GM18858 (cell line): Measurements from ENCODE around the gene PRXL2B.

Experiments used
- ATAC-seq: cut with Tn5 transposase; IDR thresholded peaks from one replicate; pipeline ENCODE4 v1.9.1; 2021; ENCODE audit not compliant: unreplicated experiment

The PRXL2B gene

DNA sequence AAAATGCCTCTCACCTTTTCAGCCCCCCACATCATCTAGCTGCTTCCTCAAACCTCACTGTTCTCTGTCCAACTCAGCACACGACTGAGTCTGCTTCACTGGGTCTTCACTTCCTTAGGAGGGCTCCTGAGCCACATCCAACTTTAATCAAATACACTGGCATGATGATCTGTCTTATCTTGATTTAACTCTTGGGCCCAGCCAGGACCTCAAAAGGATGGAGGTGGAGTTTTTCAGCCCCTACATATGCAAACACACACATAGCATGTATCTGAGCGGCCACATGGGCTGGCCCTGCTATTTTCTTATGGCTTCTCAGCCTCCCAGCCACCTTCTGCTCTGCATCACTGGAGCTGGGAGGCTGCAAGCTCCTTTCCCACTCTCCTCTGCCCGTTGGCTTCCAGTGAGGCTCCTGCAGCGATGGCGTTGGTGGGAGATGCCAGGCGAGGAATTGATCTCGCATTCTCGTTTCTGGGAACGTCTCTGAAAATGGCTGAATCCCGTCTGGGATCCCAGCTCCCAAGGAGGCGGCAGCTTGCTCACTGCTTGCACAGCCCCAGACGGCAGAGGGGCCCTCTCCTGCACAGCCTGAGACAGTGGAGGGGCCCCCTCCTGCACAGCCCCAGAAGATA, 1.8 kb upstream of the PRXL2B start:
- ATAC-seq: no peak

GRCh38 chr1:2585318-2586092, 1.1 kb upstream of the PRXL2B start:
- no peak for ATAC-seq

DNA sequence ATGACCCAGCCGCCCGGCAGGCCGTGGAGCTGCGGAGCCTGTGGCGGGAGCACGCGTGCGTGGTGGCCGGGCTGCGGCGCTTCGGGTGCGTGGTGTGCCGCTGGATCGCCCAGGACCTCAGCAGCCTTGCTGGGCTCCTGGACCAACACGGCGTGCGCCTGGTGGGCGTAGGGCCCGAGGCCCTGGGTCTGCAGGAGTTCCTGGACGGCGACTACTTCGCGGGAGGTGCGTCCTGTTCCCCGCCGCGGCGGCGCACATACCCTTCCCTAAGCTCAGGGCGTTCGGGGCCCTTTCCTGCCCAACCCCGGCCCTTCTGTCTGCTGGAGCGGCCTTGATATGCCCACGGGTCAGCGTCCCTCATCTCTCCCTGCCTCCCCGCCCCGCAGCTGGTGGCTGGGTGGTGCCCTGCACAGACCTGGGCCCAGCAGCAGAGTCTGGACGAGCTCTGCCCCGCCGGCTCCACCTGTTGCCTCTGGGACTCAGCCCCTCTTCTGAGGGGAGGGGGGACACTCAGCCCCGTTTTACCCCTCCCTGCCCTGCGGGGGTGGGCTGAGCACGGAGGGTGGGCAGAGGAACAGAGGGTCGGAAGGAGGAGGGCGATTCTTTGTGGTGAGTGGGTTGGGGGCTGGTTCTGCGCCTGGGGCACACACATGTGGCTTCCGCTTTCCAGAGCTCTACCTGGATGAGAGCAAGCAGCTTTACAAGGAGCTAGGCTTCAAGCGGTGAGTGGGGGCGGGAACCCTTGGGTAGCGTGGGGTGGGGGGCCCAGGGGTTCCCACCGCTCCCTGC, 688 bp downstream of the PRXL2B start:
- ATAC-seq: no peak

DNA sequence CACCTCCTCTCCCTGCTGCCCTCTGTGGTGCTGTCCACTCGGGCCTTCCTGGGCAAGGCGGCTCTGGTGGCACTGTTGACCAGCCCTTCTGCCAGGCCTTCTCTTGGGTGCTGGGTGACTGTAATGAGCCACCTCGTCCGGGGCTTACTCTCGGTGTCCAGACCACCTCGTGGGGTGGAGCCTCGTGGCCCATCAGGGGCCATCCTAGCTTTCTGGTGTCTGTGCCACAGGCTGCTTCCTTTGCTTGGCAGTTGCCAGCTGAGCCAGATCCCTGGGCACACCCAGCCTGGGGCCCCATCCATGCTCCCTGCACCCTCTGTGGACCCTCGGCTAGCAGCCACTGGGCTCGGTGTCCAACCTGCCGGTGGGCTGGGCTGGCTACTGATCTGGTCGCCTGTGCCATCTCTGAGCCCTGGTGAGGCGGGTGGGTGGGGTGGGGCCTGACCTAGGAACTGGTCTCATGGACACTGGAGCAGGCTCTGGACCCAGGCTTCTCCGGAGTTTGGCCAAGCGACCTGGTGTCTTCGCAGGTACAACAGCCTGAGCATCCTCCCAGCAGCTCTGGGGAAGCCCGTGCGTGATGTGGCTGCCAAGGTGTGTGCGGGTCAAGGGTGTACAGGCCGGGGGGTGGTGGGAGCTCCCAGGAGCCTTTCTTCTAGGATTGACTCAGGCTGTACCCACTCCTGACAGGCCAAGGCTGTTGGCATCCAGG, 1.4 kb downstream of the PRXL2B start:
- no peak for ATAC-seq

- ATAC-seq: no peak
These were observed 2.3 kb downstream of the PRXL2B start for GRCh38 chr1:2588661-2589430.

GRCh38 chr1:2589431-2590232, 3.1 kb downstream of the PRXL2B start:
- no peak for ATAC-seq

DNA sequence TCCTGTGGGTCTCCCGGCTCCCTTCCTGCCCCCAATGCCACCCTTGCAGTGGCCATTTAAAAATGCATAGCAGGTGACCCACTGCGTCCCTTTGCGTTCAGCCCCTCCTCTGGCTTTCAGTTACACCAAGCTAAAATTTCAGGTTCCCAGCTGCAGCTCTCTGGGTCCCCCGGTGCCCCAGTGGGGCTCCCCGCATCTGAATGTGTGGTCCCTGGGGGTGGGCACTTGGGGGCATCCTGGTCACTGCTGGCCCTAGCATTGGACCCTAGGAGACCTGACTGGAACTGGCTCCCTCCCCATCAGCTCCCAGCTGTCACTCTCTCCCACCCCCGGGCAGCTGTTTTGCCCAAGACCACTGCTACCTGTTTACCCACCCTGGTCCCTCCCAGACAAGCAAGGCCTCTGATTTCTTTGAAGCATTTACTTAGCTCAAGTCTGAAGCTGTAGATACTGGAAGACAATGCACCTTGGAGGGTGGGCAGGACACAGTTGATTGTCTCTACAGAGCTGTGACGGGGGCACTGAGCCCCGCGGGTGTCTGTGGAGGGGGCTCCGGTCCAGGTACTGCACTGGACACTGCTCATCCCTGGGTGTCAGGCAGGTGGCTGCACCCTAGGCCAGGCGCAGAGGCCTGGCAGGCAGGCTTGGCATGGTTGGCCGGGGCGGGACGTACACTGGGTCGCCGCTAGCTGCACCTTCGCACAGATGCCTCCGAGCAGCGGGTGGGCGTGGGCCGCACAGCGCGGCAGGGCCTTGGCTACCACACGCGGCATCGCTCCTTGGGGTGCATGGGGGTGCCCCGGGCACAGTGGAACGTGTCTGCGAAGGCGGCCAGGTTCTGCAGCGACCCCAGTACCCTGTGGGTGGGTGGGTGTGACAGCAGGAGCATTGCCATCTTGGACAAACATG, 3.9 kb downstream of the PRXL2B start:
- ATAC-seq: no peak

DNA sequence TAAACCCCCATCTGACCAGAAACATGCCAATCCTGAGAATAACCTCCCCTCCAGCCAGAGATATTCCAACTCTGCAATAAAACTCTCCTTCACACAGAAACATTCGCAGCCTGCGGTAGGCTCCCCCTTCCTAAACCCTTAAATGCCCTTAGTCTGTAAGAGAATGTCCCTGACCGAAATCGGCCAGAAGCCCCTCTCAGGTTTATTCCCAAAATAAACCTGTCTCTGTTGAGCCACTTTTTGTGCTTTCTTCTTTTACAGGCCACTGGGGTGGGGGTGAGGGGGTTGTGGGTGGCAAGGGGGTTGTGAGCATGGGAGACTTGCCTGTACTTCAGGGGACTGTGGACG, 4.6 kb downstream of the PRXL2B start:
- no peak for ATAC-seq

DNA sequence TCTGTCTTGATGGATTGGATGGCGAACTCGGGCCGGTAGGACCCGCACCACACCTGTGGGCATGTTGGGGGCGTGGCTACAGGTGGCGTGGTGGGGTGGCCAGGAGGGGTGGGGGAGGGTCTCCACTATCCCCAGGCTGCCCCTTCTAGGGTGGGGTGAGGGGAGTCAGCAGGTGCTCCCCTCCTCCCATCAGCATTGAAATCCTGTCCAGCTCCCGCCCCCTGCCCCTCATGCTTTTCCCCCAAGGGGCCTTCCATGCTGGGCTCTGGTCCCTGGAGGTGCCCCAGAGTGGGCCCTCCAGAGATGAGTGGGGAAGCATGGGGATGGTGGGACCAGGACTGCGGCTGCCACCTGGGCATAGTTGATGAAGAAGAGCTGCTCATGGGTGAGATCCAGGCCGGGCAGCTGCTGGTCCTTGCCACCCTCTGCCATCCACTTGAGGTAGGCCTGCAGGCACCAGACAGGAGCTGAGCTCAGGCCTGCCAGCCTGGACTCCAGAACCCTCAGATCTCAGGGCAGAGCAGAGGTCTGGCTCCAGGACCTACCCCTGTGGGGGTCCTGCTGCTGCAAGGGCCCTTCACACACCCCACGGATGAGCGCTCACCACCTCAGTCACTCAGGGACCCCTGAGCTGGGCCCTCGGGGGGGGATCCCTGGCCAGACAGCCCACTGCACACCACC, 5.1 kb downstream of the PRXL2B start:
- ATAC-seq: no peak

- ATAC-seq: no peak
These were observed 6.1 kb downstream of the PRXL2B start for GRCh38 chr1:2592672-2593071.

DNA sequence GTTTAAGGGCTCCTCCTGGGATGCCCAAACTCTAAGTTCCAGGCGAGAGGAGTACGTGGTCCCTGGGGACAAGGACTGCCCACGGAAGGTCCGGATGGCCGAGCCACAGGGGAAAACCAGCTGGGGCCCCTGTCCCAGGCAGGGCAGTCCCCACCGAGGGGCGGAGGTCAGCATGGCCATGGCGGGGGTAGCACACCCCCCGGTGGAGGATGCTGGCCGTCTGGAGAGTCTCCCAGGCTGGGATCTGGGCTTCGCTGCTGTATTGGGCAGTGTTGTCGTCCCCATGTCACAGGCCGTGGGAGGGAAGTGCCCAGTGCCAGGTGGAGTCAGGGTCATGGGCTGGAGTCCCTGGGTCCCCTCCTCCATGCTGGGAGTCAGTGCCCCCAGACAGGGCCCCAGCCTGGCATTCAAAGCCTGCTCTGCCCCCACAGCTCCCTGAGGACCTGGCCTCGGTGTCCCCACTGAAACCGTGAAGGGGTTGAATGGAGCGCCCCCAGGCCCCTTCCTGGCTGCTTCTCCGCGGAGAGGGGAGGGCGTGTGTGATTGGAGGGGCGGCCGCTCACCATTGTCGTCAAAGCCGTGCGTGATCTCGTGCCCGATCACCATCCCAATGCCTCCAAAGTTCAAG, 6.8 kb downstream of the PRXL2B start:
- ATAC-seq: no peak

- ATAC-seq: no peak
These were observed 7.5 kb downstream of the PRXL2B start for GRCh38 chr1:2594001-2594640.

DNA sequence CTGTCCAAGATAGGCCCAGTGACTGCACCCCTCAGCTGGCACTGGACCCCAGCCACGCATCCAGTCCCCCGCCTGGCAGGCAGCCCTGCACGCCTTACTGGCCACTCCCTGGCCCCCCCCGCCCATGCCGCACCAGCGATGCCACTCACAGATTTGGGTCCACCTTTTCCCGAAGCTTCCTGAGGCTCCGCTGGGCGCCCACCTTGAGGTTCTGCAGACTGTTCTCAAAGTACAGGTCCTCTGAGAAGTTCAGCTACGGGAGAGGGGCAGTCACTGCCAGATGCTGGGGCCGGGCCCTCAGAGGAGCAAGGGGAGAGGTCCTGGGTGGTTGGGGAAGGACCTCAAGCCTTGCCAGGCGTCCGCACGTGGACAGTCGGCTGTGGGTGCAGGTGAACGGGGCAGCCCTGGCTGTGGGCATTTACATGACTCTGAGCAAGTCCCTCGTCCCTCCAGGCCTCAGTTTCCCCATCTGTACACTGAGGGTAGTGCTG, 8.1 kb downstream of the PRXL2B start:
- ATAC-seq: no peak

DNA sequence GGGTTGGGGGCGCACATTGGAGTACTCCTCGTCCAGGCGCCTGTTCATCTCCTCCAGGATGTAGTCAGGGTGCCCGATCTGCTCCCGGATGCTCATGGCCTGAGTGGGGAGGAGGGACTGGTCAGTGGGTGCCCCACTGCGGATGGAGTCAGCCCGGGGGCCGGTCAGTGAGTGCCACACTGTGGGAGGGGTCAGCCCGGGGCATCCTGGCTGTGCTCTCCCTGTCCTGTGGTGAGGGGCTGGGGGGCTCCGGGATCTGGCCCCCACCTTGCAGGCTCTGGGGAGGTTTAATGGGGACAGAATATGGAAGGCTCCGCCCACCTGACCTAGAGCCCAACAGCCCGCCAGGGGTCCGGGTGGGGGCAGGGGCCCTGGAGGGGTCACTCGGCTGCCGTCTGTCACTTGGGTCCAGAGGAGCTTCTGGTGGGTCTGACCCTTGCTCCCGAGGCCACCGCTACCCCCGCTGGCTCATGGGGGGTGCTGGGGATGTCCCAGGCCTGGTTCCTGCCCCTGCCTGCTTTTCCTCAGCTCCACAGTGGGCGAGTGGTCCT, 8.8 kb downstream of the PRXL2B start:
- ATAC-seq: no peak

- no peak for ATAC-seq
These were observed 9.4 kb downstream of the PRXL2B start for GRCh38 chr1:2595812-2596529.
